ENCODE measurements around the gene GPX3. TPM values are rescaled to one million over a fixed set of nuclear protein-coding genes. Genes with fewer than 3 reads are reported as not detected.

The GPX3 gene
- total and polyA plus RNA-seq, 10 of the 15 experiments (the other 5 are each of a cell fraction or from before 2014, with no cell fraction given) = 0.04 to 1.0 (median 0.15) TPM; not detected in 3

DNA sequence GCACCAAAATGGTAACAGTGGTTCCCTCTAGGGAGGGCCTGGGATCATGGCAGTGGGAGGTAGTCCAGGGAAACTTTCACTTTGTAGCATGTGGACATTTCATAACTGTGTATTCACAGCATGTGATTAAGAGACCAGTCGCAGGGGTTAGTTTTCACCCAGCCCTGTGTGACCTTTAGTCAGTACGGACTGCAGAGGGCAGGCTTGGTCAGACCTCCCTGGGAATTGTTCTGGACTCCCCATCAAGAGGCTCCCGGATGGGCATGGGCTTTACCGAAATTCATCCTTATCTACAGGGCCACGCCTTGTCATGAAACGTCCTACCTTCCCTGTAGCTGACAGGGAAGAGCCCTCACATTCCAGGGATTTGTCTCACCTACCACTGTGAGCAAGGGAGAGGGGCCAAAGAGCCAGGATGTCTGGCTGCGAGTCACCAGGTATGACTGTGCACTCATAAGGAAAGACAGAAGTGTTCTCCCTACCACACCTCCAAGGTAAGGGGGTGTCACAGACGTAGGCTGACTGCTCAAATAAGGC is 19.9 kb downstream of the GPX3 start:
- CTCF ChIA-PET = interaction anchor here (0.9 to 4.0 kb wide), 4 partner anchors 10 to 125 kb away, joined by 3 to 19 read pairs (median 8); no protein-coding TSS in a partner anchor
- H3K9me3 ChIP-seq (replicated peaks; ENCODE audit: control insufficient read depth, insufficient read depth, low read length) = no peaks in the 10 kb centered on the region
- WGBS (ENCODE audit: insufficient coverage, insufficient replicate concordance, low lambda C conversion rate, missing lambda C conversion rate) = 86% methylated on average over 8 of the region's 8 CpGs
- RAD21 ChIA-PET (ENCODE audit: unreplicated experiment) = interaction anchor here (0.8 to 0.9 kb wide), 2 partner anchors 75 to 125 kb away, joined by 3 read pairs; no protein-coding TSS in a partner anchor
- DNase-seq (ENCODE audit: low read depth, low spot score) = no peak
- no TSS peak for BruUV-seq (replicated peaks)
- in situ Hi-C loops (cut with MboI) (no loop called here), intact Hi-C loops (cut with micrococcal nuclease; ENCODE audit: unreplicated experiment) (no loop called here)
- no peak overlapping the region for H3K9ac ChIP-seq (ENCODE audit: control insufficient read depth, insufficient read depth, low read length)
- no peaks in the 10 kb centered on the region for H3K4me1 ChIP-seq (ENCODE audit: control insufficient read depth, insufficient read depth, low read length)
- H3K36me3 ChIP-seq (ENCODE audit: control insufficient read depth in 2 of 2, insufficient read depth in 2 of 2, low read length in 1 of 2) = peaks cover 52 to 68% of the 10 kb centered on the region in 2 experiments
- H4K20me1 ChIP-seq (ENCODE audit: control insufficient read depth, insufficient read depth) = no peaks in the 10 kb centered on the region
- no peak overlapping the region for H3K4me2 ChIP-seq (ENCODE audit: control insufficient read depth, insufficient read depth)
- FAIRE-seq = no peak
- no peaks in the 10 kb centered on the region for H3K79me2 ChIP-seq (ENCODE audit: control insufficient read depth, insufficient read depth, low read length)
- POLR2A ChIA-PET = interaction anchor here (2.3 kb wide), 1 partner anchor 76 kb away, joined by 4 read pairs; no protein-coding TSS in a partner anchor
- no peak; the same call in 2 of the 3 replicates for ATAC-seq
- no peak overlapping the region for H3K27ac ChIP-seq (ENCODE audit: control insufficient read depth, insufficient read depth)
- no peak overlapping the region for H3K4me3 ChIP-seq
- no peak overlapping the region for H2AFZ ChIP-seq (ENCODE audit: control insufficient read depth, low read depth, low read length)
- no peaks in the 10 kb centered on the region for H3K27me3 ChIP-seq (replicated peaks in 1 of 2; ENCODE audit: control insufficient read depth in 2 of 2, insufficient read depth in 2 of 2, low read length in 1 of 2)
- SMC1A ChIA-PET (ENCODE audit: uncharacterized antibody, unreplicated experiment) = interaction anchor here (0.6 to 5.2 kb wide), 5 partner anchors 9 to 125 kb away, joined by 3 to 22 read pairs (median 4); no protein-coding TSS in a partner anchor
- no peak for TF ChIP-seq NFIC (IDR thresholded peaks at IDR 0.05; ENCODE audit: low read depth, low read length)
- TF ChIP-seq YY1 (IDR thresholded peaks at IDR 0.05; ENCODE audit: low read depth, low read length) = no peak
- TF ChIP-seq TCF3 (IDR thresholded peaks at IDR 0.05; ENCODE audit: borderline replicate concordance, insufficient read depth, low read depth, low read length) = no peak
- TF ChIP-seq NR2C2 (IDR thresholded peaks at IDR 0.05; ENCODE audit: borderline replicate concordance, control insufficient read depth, insufficient read length, low read depth) = no peak
- no peak for TF ChIP-seq POU2F2 (IDR thresholded peaks at IDR 0.05; ENCODE audit: borderline replicate concordance, low read depth, low read length)
- no peak for TF ChIP-seq HCFC1 (IDR thresholded peaks at IDR 0.05; ENCODE audit: low read length)
- TF ChIP-seq, protein P1, sequence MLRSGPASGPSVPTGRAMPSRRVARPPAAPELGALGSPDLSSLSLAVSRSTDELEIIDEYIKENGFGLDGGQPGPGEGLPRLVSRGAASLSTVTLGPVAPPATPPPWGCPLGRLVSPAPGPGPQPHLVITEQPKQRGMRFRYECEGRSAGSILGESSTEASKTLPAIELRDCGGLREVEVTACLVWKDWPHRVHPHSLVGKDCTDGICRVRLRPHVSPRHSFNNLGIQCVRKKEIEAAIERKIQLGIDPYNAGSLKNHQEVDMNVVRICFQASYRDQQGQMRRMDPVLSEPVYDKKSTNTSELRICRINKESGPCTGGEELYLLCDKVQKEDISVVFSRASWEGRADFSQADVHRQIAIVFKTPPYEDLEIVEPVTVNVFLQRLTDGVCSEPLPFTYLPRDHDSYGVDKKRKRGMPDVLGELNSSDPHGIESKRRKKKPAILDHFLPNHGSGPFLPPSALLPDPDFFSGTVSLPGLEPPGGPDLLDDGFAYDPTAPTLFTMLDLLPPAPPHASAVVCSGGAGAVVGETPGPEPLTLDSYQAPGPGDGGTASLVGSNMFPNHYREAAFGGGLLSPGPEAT (IDR thresholded peaks at IDR 0.05; ENCODE audit: low read depth) = no peak
- TF ChIP-seq YBX1 (IDR thresholded peaks at IDR 0.05) = no peak
- no peak for TF ChIP-seq MEF2B (IDR thresholded peaks at IDR 0.05; ENCODE audit: partially characterized antibody, poor library complexity, severe bottlenecking)
- TF ChIP-seq SREBF2 (IDR thresholded peaks at IDR 0.05; ENCODE audit: low read length) = no peak
- no peak for TF ChIP-seq MYB (IDR thresholded peaks at IDR 0.05; ENCODE audit: borderline replicate concordance, low read depth, low read length)
- TF ChIP-seq ZBED1 (IDR thresholded peaks at IDR 0.05; ENCODE audit: borderline replicate concordance) = no peak
- TF ChIP-seq STAT3 (IDR thresholded peaks at IDR 0.05; ENCODE audit: low read depth, low read length) = no peak
- no peak for TF ChIP-seq ZZZ3 (IDR thresholded peaks at IDR 0.05; ENCODE audit: control insufficient read depth, insufficient read length, low read depth)
- TF ChIP-seq, protein P2, sequence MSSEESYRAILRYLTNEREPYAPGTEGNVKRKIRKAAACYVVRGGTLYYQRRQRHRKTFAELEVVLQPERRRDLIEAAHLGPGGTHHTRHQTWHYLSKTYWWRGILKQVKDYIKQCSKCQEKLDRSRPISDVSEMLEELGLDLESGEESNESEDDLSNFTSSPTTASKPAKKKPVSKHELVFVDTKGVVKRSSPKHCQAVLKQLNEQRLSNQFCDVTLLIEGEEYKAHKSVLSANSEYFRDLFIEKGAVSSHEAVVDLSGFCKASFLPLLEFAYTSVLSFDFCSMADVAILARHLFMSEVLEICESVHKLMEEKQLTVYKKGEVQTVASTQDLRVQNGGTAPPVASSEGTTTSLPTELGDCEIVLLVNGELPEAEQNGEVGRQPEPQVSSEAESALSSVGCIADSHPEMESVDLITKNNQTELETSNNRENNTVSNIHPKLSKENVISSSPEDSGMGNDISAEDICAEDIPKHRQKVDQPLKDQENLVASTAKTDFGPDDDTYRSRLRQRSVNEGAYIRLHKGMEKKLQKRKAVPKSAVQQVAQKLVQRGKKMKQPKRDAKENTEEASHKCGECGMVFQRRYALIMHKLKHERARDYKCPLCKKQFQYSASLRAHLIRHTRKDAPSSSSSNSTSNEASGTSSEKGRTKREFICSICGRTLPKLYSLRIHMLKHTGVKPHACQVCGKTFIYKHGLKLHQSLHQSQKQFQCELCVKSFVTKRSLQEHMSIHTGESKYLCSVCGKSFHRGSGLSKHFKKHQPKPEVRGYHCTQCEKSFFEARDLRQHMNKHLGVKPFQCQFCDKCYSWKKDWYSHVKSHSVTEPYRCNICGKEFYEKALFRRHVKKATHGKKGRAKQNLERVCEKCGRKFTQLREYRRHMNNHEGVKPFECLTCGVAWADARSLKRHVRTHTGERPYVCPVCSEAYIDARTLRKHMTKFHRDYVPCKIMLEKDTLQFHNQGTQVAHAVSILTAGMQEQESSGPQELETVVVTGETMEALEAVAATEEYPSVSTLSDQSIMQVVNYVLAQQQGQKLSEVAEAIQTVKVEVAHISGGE (CRISPR knock-in tag; IDR thresholded peaks at IDR 0.05) = no peak
- no peak for TF ChIP-seq NFXL1 (IDR thresholded peaks at IDR 0.05; ENCODE audit: borderline replicate concordance)
